GM18502 (cell line): Measurements from ENCODE around the gene ADAM15.

Experiments used
- ATAC-seq: cut with Tn5 transposase; IDR thresholded peaks from one replicate; pipeline ENCODE4 v1.9.1; 2021; ENCODE audit warnings: mild to moderate bottlenecking; ENCODE audit not compliant: unreplicated experiment, poor library complexity

The ADAM15 gene

GRCh38 chr1:155049651-155050559 is 1.2 kb upstream of the ADAM15 start:
- ATAC-seq = no peak

- peak; percentile 17 for ATAC-seq
Measured at GRCh38 chr1:155051342-155051776, 243 bp downstream of the ADAM15 start.

- no peak for ATAC-seq
Measured at GRCh38 chr1:155051777-155052398, 772 bp downstream of the ADAM15 start.

- no peak for ATAC-seq
Measured at GRCh38 chr1:155052439-155053395, 1.6 kb downstream of the ADAM15 start.

- ATAC-seq = no peak
Measured at GRCh38 chr1:155053531-155054105, 2.5 kb downstream of the ADAM15 start.

GRCh38 chr1:155057104-155057503 is 6.0 kb downstream of the ADAM15 start:
- ATAC-seq = no peak

GRCh38 chr1:155057788-155058211 is 6.7 kb downstream of the ADAM15 start:
- ATAC-seq = no peak

- no peak for ATAC-seq
Measured at GRCh38 chr1:155060736-155061135, 9.6 kb downstream of the ADAM15 start.

GRCh38 chr1:155061381-155062150 is 10.4 kb downstream of the ADAM15 start:
- ATAC-seq = peak; percentile 34

GRCh38 chr1:155062151-155062686 is 11.1 kb downstream of the ADAM15 start:
- ATAC-seq = no peak

GRCh38 chr1:155062702-155063411 is 11.7 kb downstream of the ADAM15 start:
- no peak for ATAC-seq

- ATAC-seq = peak; percentile 77
Measured at GRCh38 chr1:155063550-155064110, 12.5 kb downstream of the ADAM15 start, which contains the start of gene EFNA4. Gene EFNA4, plus strand, starts transcription at chr1:155063740. Its CDS starts 84 bp downstream, at chr1:155063824.

- peak; percentile 18 for ATAC-seq
Measured at GRCh38 chr1:155064111-155064831, 13.2 kb downstream of the ADAM15 start.

GRCh38 chr1:155064832-155065429 is 13.8 kb downstream of the ADAM15 start:
- ATAC-seq = no peak

- ATAC-seq = no peak
Measured at GRCh38 chr1:155066777-155067176, 15.7 kb downstream of the ADAM15 start.

- ATAC-seq = no peak
Measured at GRCh38 chr1:155068599-155068998, 17.5 kb downstream of the ADAM15 start.

GRCh38 chr1:155069551-155070157 is 18.5 kb downstream of the ADAM15 start:
- no peak for ATAC-seq
